Stimulated activated CD4-positive, alpha-beta T cell treated with anti-CD3 and anti-CD28 coated beads, TNF-alpha, amount 100 ng/mL, for 1 hour (primary cell): ENCODE results near the gene RIPOR2.

ENCODE experiments used
- DNase-seq, 3 donors: peaks; one replicate each; pipeline ENCODE4 v3.0.0-alpha.2; 2020; ENCODE audit warnings: low read depth in 3 of 3, low spot score in 1 of 3

Gene RIPOR2

DNA sequence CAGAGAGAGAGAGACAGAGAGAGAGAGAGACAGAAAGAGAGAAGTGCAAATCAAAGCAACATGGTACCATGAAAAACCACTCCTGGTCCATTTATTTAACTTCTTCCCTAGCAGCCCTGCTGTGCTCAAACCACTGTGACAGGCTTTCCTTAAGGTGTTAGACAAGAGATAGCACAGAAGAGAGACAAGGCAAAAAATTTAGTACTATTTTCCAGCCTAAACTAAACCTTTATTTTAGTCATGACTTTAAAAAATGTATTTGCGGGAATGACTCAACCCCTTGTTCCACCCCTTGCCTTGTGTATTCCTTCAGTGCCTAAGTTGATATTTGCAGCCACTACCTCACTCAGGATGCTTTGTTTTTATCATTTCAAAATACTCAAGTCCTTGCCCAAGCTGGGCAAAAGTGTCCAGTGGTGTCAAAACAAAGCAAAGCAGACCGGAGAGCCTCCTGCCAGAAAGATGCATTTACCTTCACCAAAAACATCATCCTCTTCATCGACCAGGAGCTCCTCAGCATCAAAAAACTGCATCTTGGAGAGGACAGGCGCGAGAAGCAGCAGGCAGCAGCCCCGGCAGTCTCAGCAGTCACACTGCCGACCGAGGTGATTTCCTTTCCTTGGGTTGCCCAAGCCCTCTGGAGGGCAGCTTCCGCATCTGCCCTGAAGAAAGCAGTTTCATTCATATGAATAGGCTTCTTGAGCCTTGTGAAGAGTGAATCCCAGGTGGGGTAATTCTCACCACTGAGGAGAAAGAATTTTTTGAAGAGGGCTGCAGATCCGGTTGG, at the start of gene RIPOR2:
RIPOR2 (minus strand) TSS at position 595 of the 787 bp plus-strand sequence; CDS start at position 533, 62 bp downstream.
- peak; percentile 39 to 55 (median 42) for DNase-seq

DNA sequence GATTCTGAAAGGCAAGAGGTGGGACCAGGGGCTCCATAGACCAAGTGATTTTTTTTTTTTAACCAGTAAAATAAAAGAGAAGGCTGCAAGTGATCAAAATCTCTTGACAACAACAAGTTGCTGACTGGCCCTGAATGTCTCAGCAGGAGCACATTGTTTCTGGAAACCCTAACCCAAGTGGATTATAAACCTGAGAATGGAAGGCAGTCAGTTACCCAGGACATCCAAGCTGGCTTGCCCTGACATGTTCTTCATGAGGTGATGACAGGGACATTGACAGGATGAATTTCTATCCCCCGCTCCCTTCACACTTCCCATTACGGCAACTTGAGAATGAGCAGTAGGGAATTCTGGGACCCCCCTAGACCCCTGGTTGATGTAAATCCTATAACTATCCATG, 49.6 kb upstream of the RIPOR2 start:
- no peak for DNase-seq

DNA sequence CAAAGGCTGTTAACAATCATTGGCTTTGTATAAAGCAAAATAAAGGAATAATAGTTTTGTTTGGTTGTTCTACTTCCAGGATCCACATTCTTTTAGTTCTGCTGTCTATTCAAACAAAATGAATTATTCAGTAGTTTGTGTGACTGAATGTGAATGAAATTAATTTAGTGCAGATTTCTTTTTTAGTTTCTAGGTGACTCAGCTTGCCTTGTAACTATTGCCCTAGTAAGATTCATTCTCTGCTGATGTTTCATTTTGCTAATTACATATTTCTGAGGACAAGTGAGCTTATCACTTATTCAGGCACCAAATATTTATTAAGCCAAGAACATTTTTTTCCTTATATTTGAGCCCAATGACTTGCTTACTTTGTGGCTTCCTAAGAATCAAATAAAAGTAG, 46.5 kb upstream of the RIPOR2 start:
- DNase-seq = no peak

DNA sequence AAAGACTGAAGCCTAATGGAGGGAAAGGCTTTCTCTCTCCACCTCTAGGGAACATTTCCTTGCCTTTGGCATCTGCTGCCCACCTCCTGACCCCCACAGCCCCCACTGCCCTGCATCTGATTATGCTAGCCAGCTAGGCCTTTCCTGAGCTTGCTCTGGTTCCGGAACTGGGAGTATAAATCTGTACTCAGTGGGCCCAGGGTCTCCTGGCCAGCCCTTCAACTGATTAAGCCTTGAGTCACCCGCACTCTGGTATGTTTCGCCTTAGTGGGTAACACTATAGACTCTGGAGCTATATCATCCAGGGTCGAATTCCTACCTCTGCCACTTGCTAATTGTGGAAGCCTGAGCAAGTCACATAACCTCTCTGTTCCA, 45.6 kb upstream of the RIPOR2 start:
- no peak for DNase-seq

- DNase-seq = no peak
Measured at GRCh38 chr6:24980507-24981385, 45.0 kb upstream of the RIPOR2 start.

DNA sequence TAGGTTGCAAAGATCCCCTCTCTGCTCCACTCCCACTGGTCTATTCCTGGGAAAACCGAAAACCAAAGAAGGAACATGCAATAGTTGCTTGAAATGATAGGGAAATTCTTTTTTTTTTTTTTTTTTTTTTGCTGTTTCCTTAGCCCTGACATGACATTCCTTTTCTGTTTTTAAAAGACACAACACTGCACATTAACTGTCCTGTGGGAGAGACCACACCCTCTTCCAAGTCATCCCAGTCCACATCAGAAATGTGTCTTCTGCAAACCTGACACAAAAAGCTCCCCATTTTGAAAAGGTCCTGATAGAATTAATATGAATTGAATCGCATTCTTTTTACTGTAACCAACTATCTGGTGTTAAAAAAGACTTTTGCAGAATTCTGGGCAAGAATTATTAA, 43.4 kb upstream of the RIPOR2 start:
- no peak for DNase-seq

GRCh38 chr6:24974182-24975171, 38.7 kb upstream of the RIPOR2 start:
- DNase-seq = no peak

DNA sequence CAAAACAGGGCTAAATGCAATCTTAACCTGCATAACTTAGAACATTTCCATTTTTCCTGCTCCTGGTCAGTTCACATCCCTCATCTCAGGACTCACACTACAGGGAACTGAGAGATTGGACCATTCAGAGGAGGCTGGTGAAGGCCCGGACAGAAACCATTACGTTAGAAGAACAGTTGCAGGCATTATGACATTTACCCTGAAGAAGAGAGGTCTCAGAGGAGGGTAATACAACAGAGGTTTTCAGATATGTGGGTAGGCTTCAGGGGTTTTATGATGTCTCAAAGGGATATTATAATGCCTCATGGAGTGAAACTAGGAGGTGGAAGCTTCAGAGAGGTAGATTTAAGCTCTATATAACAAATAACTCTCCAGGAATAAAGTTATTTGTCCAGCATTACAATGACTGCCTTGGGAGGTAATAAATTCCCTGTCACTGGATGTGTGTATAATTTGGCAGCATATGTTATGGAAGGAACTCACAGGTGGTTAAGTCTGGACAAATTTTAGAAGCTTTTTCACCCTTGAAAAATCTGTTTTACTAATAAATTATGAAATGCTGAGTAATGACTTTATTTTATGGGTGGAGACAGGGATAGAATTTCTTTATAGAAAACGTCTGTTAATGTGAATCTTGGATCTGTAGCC, 36.7 kb upstream of the RIPOR2 start:
- DNase-seq = no peak

- no peak for DNase-seq
Measured at GRCh38 chr6:24971067-24971466, 35.3 kb upstream of the RIPOR2 start.

- no peak for DNase-seq
Measured at GRCh38 chr6:24969343-24969860, 33.6 kb upstream of the RIPOR2 start.

GRCh38 chr6:24968783-24969182, 33.0 kb upstream of the RIPOR2 start:
- DNase-seq = no peak

GRCh38 chr6:24967211-24967610, 31.5 kb upstream of the RIPOR2 start:
- no peak for DNase-seq

- no peak for DNase-seq
Measured at GRCh38 chr6:24966381-24966780, 30.6 kb upstream of the RIPOR2 start.

- no peak for DNase-seq
Measured at GRCh38 chr6:24963887-24964570, 28.3 kb upstream of the RIPOR2 start.

- DNase-seq = no peak
Measured at GRCh38 chr6:24963339-24963738, 27.6 kb upstream of the RIPOR2 start.

DNA sequence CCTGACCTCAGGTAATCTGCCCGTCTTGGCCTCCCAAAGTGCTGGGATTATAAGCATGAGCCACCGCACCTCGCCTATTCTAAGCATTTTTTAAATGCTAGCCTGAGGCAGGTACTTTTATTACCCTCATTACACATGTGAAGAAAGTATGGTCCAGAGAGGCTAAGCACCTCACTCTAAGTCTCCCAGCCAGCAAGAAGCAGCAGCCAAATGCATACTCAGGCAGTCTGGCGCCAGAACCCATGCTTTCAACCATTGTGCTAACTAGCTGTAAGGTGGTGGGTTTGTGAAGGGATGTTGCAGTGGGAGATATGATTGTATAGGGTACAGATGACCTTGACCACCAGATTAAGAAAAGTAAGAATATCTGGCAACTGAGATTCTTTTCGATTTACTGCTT, 26.1 kb upstream of the RIPOR2 start:
- DNase-seq = no peak

DNA sequence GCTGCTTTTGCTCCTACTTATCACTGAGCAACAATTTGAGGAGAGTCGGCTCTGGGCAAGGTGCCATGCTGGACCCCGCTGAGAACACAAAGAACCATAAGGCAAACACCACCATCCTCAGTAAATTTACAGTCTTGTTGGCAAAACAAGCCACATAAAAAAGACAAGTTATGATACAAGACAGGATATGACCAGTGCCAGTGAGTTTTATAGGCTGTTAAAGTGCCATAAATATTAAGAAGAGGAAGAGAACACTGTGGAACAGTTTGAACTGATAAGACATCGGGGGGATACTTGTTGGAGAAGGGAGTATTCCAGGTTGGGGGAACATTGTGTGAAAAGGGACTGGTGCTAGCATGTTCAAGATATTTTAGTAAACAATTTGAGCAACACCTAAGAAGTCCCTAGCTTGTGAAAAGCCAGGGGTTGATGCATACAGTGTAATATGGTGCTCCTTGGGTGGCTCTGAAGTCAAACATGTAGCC, 25.3 kb upstream of the RIPOR2 start:
- no peak for DNase-seq

GRCh38 chr6:24959319-24959718, 23.6 kb upstream of the RIPOR2 start:
- DNase-seq = no peak

- DNase-seq = no peak
Measured at GRCh38 chr6:24957199-24957598, 21.4 kb upstream of the RIPOR2 start.

DNA sequence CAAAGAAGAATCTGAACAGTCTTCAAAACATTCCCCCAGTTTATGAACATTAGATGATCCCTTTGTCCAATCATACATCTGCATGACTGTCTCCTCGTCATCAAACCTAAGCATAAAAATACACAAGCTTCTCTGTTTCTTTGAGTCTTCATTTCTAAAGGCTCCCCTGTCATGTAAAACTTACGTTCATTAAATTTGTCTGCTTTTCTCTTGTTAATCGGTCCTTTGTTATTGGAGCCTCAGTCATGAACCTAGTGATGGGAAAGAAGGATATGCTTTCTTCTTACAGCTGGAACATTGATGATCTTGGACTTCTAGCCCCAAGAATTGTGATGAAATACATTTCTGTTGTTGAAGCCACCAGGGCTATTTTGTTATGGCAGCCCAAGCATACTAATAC, 18.0 kb upstream of the RIPOR2 start:
- no peak for DNase-seq
